Fibroblast of pulmonary artery (primary cell): ENCODE data around the gene RGS12.

ENCODE experiments used
- DNase-seq: peaks from one replicate; pipeline ENCODE4 v3.0.0-alpha.2; 2010; ENCODE audit warnings: low read depth
- H3K4me3 ChIP-seq: replicated peaks from 2 replicates; pipeline ENCODE4 v1.5.1; 2011; ENCODE audit warnings: low read depth, mild to moderate bottlenecking, control low read depth, low read length, moderate library complexity
- CTCF ChIP-seq: IDR thresholded peaks from 2 replicates; pipeline ENCODE4 v1.5.1; 2011; ENCODE audit warnings: mild to moderate bottlenecking, control low read depth, low read length, inconsistent platforms; ENCODE audit errors: missing control alignments

RGS12 gene

GRCh38 chr4:3251691-3252479, 40.9 kb upstream of the RGS12 start:
- DNase-seq = no peak
- no peak overlapping the region for H3K4me3 ChIP-seq
- no peak for TF ChIP-seq CTCF

GRCh38 chr4:3252480-3252828, 40.4 kb upstream of the RGS12 start:
- no peak overlapping the region for H3K4me3 ChIP-seq
- no peak for TF ChIP-seq CTCF

GRCh38 chr4:3252831-3253641, 39.8 kb upstream of the RGS12 start:
- TF ChIP-seq CTCF = no peak

More at GRCh38 chr4:3252480-3252828, 40.4 kb upstream of the RGS12 start:
- DNase-seq = no peak

DNA sequence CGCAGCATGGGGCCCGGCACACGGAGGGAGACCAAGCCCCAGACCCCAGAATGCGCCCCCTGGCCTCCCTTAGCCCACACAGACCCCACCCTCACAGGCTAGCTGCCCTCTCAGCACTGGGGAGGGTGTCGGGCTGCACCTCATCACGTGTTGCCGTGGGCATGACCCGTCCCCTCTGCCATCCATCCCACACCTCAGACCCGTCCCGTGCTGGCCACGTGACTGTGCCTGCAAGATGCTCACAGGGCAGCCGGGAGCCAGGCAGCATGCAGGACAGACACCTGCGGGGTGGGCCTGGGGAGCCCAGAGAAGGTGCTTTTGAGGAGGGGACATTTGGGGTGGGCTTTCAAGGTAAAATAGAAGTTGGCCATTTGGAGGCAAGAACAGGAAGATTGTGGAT, 39.0 kb upstream of the RGS12 start:
- DNase-seq = no peak
- no peak overlapping the region for H3K4me3 ChIP-seq
- TF ChIP-seq CTCF = no peak

More at GRCh38 chr4:3252831-3253641, 39.8 kb upstream of the RGS12 start:
- DNase-seq = no peak
- H3K4me3 ChIP-seq = no peak overlapping the region

- no peak for TF ChIP-seq CTCF
- DNase-seq = no peak
- no peak overlapping the region for H3K4me3 ChIP-seq
Observed at GRCh38 chr4:3254302-3255131, 38.3 kb upstream of the RGS12 start.

DNA sequence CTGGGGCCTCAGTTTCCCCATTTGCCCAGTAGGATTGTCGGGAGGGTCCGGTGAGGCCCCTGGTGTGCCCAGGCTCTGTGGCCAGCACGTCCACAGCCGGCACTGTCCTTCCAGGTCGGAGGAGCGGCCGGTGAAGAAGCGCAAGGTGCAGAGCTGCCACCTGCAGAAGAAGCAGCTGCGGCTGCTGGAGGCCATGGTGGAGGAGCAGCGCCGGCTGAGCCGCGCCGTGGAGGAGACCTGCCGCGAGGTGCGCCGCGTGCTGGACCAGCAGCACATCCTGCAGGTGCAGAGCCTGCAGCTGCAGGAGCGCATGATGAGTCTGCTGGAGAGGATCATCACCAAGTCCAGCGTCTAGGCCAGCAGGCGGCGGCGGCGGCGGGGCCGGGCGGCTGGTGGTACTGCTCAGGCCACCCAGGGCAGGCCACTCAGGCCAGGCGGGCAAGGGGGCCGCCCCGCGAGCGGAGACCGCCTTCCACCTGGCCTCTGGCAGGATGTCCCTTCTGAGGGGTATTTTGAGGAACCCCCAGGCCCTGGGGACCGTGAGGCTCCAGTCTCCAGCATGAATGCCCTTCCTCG, 37.1 kb upstream of the RGS12 start:
- H3K4me3 ChIP-seq = no peak overlapping the region
- DNase-seq = no peak
- TF ChIP-seq CTCF = no peak
